Subcutaneous preadipocyte (primary cell): ENCODE measurements around the gene TMEM154. TPM values are rescaled to one million over a fixed set of nuclear protein-coding genes. Genes with fewer than 3 reads are reported as not detected.

Source experiments
- total RNA-seq: library from RNA; depleted of rRNA; stranded (reverse); fragments of >200 nt; gene quantifications from 2 replicates; pipeline ENCODE4 v1.2.3, GENCODE V29; 2012

Gene TMEM154, protein sequence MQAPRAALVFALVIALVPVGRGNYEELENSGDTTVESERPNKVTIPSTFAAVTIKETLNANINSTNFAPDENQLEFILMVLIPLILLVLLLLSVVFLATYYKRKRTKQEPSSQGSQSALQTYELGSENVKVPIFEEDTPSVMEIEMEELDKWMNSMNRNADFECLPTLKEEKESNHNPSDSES
- total RNA-seq: 2.6 and 11.1 TPM in 2 replicates

DNA sequence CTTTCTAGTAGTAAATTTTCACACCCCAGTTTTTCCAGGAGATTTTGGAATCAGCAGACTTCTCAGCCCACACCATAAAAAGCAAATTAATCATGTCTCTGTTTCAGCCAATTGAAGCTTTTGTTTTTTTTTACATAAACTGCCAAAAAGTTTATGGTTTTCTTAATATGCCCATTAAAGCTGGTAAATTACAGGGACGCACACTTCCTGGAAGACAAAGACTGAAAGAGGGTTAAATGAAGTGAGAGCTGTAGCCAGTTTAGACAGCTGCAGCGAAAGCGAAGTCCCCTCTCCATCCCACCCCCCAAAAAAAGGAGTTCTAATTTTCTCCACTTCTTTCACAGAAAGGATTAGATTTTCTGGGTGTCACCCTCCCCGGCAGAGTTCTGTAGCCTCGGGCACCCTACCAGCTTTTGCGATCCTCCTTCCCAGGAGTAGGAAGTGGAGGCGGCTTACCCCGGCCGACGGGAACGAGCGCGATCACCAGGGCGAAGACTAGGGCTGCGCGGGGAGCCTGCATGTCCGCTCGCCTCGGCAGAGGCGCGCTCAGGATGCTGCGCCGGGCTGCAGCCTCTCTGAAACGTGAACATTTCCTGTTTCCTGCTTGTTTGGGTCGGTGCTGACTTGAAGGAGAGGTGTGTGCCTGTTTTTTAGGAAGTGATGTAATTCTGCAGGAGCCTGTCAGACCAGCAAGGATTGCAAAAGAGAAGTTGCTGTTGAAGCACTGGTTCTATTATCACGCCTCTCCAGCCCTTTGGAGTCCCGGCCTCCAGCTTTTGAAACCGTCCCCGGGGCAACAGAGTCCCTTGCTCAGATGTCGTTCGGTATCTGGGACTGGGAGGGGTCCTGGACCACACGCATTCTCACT lies at the start of gene TMEM154:
TMEM154 (minus strand) TSS at position 584 of the 868 bp plus-strand sequence; CDS start at position 520, 64 bp downstream.

Other genes with a start within 250 kb of the TMEM154 start
- gene FBXW7, start 143.9 kb downstream of the TMEM154 start, total RNA-seq: 47.8 and 51.0 TPM in 2 replicates
- under 0.01 and 0.20 TPM in 2 replicates for gene TIGD4, start 99.7 kb upstream of the TMEM154 start, total RNA-seq
- 30.9 and 40.3 TPM in 2 replicates for gene ARFIP1, start 100.0 kb upstream of the TMEM154 start, total RNA-seq